ENCODE data around the gene GUCY2C.

GRCh38 chr12:14651371-14651770, 45.0 kb downstream of the GUCY2C start:
- TF ChIP-seq FOSL2 (IDR thresholded peaks at IDR 0.05): no peak
- TF ChIP-seq FOSL2 (CRISPR knock-in tag; IDR thresholded peaks at IDR 0.05): no peak
- TF ChIP-seq POLR2A (IDR thresholded peaks at IDR 0.05; ENCODE audit: low read length): no peak
- TF ChIP-seq, protein P1, sequence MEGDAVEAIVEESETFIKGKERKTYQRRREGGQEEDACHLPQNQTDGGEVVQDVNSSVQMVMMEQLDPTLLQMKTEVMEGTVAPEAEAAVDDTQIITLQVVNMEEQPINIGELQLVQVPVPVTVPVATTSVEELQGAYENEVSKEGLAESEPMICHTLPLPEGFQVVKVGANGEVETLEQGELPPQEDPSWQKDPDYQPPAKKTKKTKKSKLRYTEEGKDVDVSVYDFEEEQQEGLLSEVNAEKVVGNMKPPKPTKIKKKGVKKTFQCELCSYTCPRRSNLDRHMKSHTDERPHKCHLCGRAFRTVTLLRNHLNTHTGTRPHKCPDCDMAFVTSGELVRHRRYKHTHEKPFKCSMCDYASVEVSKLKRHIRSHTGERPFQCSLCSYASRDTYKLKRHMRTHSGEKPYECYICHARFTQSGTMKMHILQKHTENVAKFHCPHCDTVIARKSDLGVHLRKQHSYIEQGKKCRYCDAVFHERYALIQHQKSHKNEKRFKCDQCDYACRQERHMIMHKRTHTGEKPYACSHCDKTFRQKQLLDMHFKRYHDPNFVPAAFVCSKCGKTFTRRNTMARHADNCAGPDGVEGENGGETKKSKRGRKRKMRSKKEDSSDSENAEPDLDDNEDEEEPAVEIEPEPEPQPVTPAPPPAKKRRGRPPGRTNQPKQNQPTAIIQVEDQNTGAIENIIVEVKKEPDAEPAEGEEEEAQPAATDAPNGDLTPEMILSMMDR (IDR thresholded peaks at IDR 0.05): no peak
- no peak for TF ChIP-seq CBX2 (IDR thresholded peaks at IDR 0.05; ENCODE audit: borderline replicate concordance, low read depth)
- TF ChIP-seq HMGXB4 (CRISPR knock-in tag; IDR thresholded peaks at IDR 0.05; ENCODE audit: borderline replicate concordance): no peak
- TF ChIP-seq EP300 (IDR thresholded peaks at IDR 0.05): no peak
- no peak for TF ChIP-seq NFE2L2 (conservative IDR thresholded peaks at IDR 0.05; ENCODE audit: low read length)
- TF ChIP-seq HOXB13 (CRISPR knock-in tag; IDR thresholded peaks at IDR 0.05; ENCODE audit: low read depth): no peak
- no peak for TF ChIP-seq RAD21 (conservative IDR thresholded peaks at IDR 0.05 in 1 of 2, IDR thresholded peaks at IDR 0.05 in 1 of 2)
- no peak for TF ChIP-seq MAX (IDR thresholded peaks at IDR 0.05)
- TF ChIP-seq NR3C1 (IDR thresholded peaks at IDR 0.05): no peak
- no peak for TF ChIP-seq RFX5 (IDR thresholded peaks at IDR 0.05)
- no peak for TF ChIP-seq HOXA7 (CRISPR knock-in tag; IDR thresholded peaks at IDR 0.05)
- TF ChIP-seq JUNB (IDR thresholded peaks at IDR 0.05): no peak
